Calu3 (cell line): ENCODE results near the gene IMMP2L. TPM values are rescaled to one million over a fixed set of nuclear protein-coding genes. Genes with fewer than 3 reads are reported as not detected.

Experiments
- BruUV-seq: library from RNA; stranded (reverse); fragments of 400-500 nt; replicated peaks from 2 replicates; lab custom pipeline; 2021; lab: Mats Ljungman, UMichigan
- CTCF ChIA-PET: fragments of 300-600 bp; sonication (Branson Sonifier 250); formaldehyde crosslinking; loops from one replicate; lab custom pipeline; 2022; ENCODE audit warnings: antibody characterized with exemption; lab: Charles Lee
- DNase-seq: peaks from one replicate; pipeline ENCODE4 v3.0.0; 2022
- H3K27ac Mint-ChIP-seq: one replicate; pipeline ENCODE4 v1.8.0; 2022; ENCODE audit warnings: mixed read lengths; ENCODE audit not compliant: unreplicated experiment
- H3K27me3 Mint-ChIP-seq: one replicate; pipeline ENCODE4 v1.8.0; 2022; ENCODE audit warnings: mixed read lengths; ENCODE audit not compliant: unreplicated experiment
- H3K36me3 Mint-ChIP-seq: one replicate; pipeline ENCODE4 v1.8.0; 2022; ENCODE audit warnings: mild to moderate bottlenecking, moderate library complexity, mixed read lengths; ENCODE audit not compliant: insufficient read depth, unreplicated experiment
- H3K4me1 Mint-ChIP-seq: one replicate; pipeline ENCODE4 v1.8.0; 2022; ENCODE audit warnings: mild to moderate bottlenecking, low read depth, mixed read lengths; ENCODE audit not compliant: unreplicated experiment
- H3K4me3 Mint-ChIP-seq: one replicate; pipeline ENCODE4 v1.8.0; 2022; ENCODE audit warnings: mild to moderate bottlenecking, low read depth, moderate library complexity, mixed read lengths; ENCODE audit not compliant: unreplicated experiment
- H3K9me3 Mint-ChIP-seq: one replicate; pipeline ENCODE4 v1.8.0; 2022; ENCODE audit warnings: low read depth, mixed read lengths; ENCODE audit not compliant: unreplicated experiment
- CTCF ChIP-seq: fragments of 200-600 bp; IDR thresholded peaks from one replicate; pipeline ENCODE4 v1.8.0; 2022; ENCODE audit warnings: antibody characterized with exemption; ENCODE audit not compliant: unreplicated experiment
- intact Hi-C: fragments of 100-400 bp; cut with micrococcal nuclease; formaldehyde crosslinking; loops from one replicate; pipeline ENCODE4 v1.10.0; 2022; ENCODE audit not compliant: unreplicated experiment
- total RNA-seq: library from RNA; stranded (reverse); gene quantifications from 2 replicates; pipeline ENCODE4 v1.2.3, GENCODE V29; 2022

IMMP2L gene
- total RNA-seq, 1 experiment from 2014 or later: 28.6 TPM

DNA sequence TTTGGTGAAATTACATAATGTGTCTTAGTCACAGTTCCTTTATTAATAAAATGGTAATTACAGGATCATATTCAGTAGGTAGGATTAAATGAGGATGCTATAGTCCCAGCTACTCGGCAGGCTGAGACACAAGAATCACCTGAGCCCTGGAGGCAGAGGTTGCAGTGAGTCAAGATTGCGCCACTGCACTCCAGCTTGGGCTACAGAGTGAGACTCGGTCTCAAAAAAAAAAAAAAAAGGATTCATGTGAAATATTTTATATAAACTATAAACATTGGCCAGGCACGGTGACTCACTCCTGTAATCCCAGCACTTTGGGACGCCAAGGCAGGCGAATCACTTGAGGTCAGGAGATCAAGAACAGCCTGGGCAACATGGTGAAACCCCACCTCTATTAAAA, 197.9 kb downstream of the IMMP2L start:
- H3K27ac Mint-ChIP-seq: no peak overlapping the region
- H3K9me3 Mint-ChIP-seq: no peaks in the 10 kb centered on the region
- H3K4me1 Mint-ChIP-seq: no peaks in the 10 kb centered on the region
- no TSS peak for BruUV-seq
- TF ChIP-seq CTCF: no peak
- intact Hi-C loops: no loop called here
- no peak overlapping the region for H3K4me3 Mint-ChIP-seq
- CTCF ChIA-PET: interaction anchor here (0.6 to 0.8 kb wide), 2 partner anchors 12 to 266 kb away, joined by 3 to 4 read pairs; no protein-coding TSS in a partner anchor
- no peaks in the 10 kb centered on the region for H3K27me3 Mint-ChIP-seq
- H3K36me3 Mint-ChIP-seq: no peaks in the 10 kb centered on the region
- DNase-seq: peak; percentile 16

DNA sequence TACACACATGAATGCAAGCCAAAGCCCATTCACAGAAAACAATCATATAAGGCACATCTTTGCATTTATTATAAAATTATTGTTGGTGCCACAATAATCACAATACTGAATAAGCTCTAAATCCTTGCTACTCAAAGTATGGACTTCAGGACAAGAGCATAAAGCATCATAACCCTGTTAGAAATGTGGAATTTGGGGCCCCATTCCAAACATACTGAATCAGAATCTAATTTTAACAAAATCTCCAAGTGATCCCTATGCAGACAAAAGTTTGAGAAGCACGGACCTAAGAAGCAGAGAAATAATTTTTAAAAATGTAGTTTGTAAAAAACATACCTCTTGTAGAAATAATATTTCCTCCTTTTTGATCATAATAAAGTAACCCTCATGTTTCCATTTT, 199.2 kb downstream of the IMMP2L start:
- H3K9me3 Mint-ChIP-seq: no peaks in the 10 kb centered on the region
- intact Hi-C loops: no loop called here
- DNase-seq: no peak
- H3K27me3 Mint-ChIP-seq: no peaks in the 10 kb centered on the region
- CTCF ChIA-PET: no interaction called here
- H3K4me3 Mint-ChIP-seq: no peak overlapping the region
- no peak for TF ChIP-seq CTCF
- H3K36me3 Mint-ChIP-seq: no peaks in the 10 kb centered on the region
- no TSS peak for BruUV-seq
- H3K4me1 Mint-ChIP-seq: peaks cover 4% of the 10 kb centered on the region
- no peak overlapping the region for H3K27ac Mint-ChIP-seq

GRCh38 chr7:111362506-111363054, 199.7 kb downstream of the IMMP2L start:
- Mint-ChIP-seq H3K4me1 (peaks cover 9% of the 10 kb centered on the region), H3K9me3 (no peaks in the 10 kb centered on the region), H3K4me3 (no peak overlapping the region), H3K27me3 (no peaks in the 10 kb centered on the region), H3K36me3 (no peaks in the 10 kb centered on the region), H3K27ac (no peak overlapping the region)
- BruUV-seq: no TSS peak
- intact Hi-C loops: no loop called here
- no peak for DNase-seq
- CTCF ChIA-PET: no interaction called here
- no peak for TF ChIP-seq CTCF

DNA sequence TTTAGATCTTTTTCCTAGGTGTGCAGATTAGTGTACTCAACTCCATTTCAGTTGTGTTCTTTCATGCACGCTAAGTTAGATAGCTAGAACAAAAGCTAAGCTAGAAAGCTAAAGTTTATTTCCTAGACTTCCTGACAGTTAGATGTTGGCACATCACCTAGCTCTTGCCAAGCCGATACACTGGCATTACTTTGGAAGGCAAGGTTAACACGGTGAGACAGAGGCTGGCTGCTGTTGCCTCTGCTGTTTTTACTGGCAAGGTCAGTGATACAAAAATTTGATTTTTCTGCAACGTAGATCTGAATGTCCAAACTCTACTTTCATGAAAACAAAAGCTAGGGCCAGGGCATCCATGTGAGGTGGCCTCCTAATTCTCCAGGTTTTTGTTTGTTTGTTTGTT, 203.4 kb downstream of the IMMP2L start:
- DNase-seq: no peak
- Mint-ChIP-seq H3K9me3 (no peaks in the 10 kb centered on the region), H3K36me3 (no peaks in the 10 kb centered on the region), H3K27ac (no peak overlapping the region), H3K27me3 (no peaks in the 10 kb centered on the region), H3K4me3 (no peak overlapping the region), H3K4me1 (peaks cover 11% of the 10 kb centered on the region)
- BruUV-seq: no TSS peak
- CTCF ChIA-PET: no interaction called here
- no peak for TF ChIP-seq CTCF
- intact Hi-C loops: no loop called here
